Natural killer cell (primary cell): ENCODE data around the gene DHX57. TPM values are rescaled to one million over a fixed set of nuclear protein-coding genes. Genes with fewer than 3 reads are reported as not detected.

Source experiments
- ATAC-seq, 3 donors: fragments of 150-1000 bp in 2 of 3; fragments of 200-7000 bp in 1 of 3; cut with Tn5 transposase; 1 replicate in 1 of 3; 2 replicates in 2 of 3; pipeline ENCODE4 v1.10.0; 2021; ENCODE audit warnings: mild to moderate bottlenecking in 2 of 3, moderate library complexity in 2 of 3
- DNase-seq, 2 donors: peaks; one replicate each; pipeline versions ENCODE4 v3.0.0 to v3.0.0-alpha.2; 2013 to 2021; ENCODE audit warnings: mixed read lengths in 1 of 2
- H3K27ac ChIP-seq: one replicate; pipeline ENCODE4 v1.5.1; 2013; ENCODE audit warnings: mild to moderate bottlenecking, low read length
- H3K27me3 ChIP-seq: one replicate; pipeline ENCODE4 v1.6.1; 2013; ENCODE audit warnings: low read length; ENCODE audit not compliant: control insufficient read depth, insufficient read depth
- H3K36me3 ChIP-seq: one replicate; pipeline ENCODE4 v1.6.1; 2013; ENCODE audit warnings: low read length; ENCODE audit not compliant: control insufficient read depth, insufficient read depth
- H3K4me1 ChIP-seq: one replicate; pipeline ENCODE4 v1.6.1; 2013; ENCODE audit warnings: low read length; ENCODE audit not compliant: control insufficient read depth, insufficient read depth
- H3K4me3 ChIP-seq: one replicate; pipeline ENCODE4 v1.5.1; 2013; ENCODE audit warnings: low read length
- H3K9me3 ChIP-seq: one replicate; pipeline ENCODE4 v1.6.1; 2013; ENCODE audit warnings: low read length; ENCODE audit not compliant: control insufficient read depth, insufficient read depth
- H3K27ac Mint-ChIP-seq, 2 donors: one replicate each; pipeline ENCODE4 v1.8.0; 2022; ENCODE audit warnings: mild to moderate bottlenecking in 2 of 2, mixed read lengths in 2 of 2, moderate library complexity in 1 of 2
- H3K27me3 Mint-ChIP-seq, 2 donors: one replicate each; pipeline ENCODE4 v1.8.0; 2022; ENCODE audit warnings: low read depth in 2 of 2, mixed read lengths in 2 of 2
- H3K36me3 Mint-ChIP-seq: one replicate; pipeline ENCODE4 v1.8.0; 2022; ENCODE audit warnings: mixed read lengths
- H3K4me1 Mint-ChIP-seq, 2 donors: one replicate each; pipeline ENCODE4 v1.8.0; 2022; ENCODE audit warnings: mixed read lengths in 2 of 2
- H3K4me3 Mint-ChIP-seq: one replicate; pipeline ENCODE4 v1.8.0; 2022; ENCODE audit warnings: mild to moderate bottlenecking, moderate library complexity, mixed read lengths
- H3K9me3 Mint-ChIP-seq, 2 donors: one replicate each; pipeline ENCODE4 v1.8.0; 2022; ENCODE audit warnings: mixed read lengths in 2 of 2
- CTCF ChIP-seq: fragments of 200-600 bp; IDR thresholded peaks from one replicate; pipeline ENCODE4 v1.8.0; 2022; ENCODE audit warnings: antibody characterized with exemption
- WGBS: methylation state at CpG from one replicate; pipeline ENCODE4 v1.1.7; 2013; ENCODE audit warnings: missing lambda C conversion rate; ENCODE audit not compliant: insufficient coverage; 5-methylcytosine and 5-hydroxymethylcytosine counted together
- intact Hi-C: fragments of 100-400 bp; cut with micrococcal nuclease; formaldehyde crosslinking; loops from one replicate; pipeline ENCODE4 v1.14.2; 2022
- total RNA-seq, 4 donors: library from RNA; stranded (reverse); fragments of 120-200 nt in 1 of 4; gene quantifications; one replicate each; pipeline versions ENCODE4 v1.2.3 to v1.2.4, GENCODE V29; 2013 to 2022

Gene DHX57
- total RNA-seq, 3 donors from 2014 or later (not counting 1 experiment from before 2014, with no cell fraction given), result 12.8 to 21.9 (median 18.5) TPM

- ATAC-seq (no peak), DNase-seq (no peak)
- peaks cover 5% of the 10 kb centered on the region for H3K4me1 ChIP-seq
- no peaks in the 10 kb centered on the region for H3K27me3 ChIP-seq
- TF ChIP-seq CTCF, result no peak
- Mint-ChIP-seq H3K27ac (no peak overlapping the region), H3K4me3 (no peak overlapping the region), H3K27me3 (no peaks in the 10 kb centered on the region), H3K36me3 (peaks cover 20% of the 10 kb centered on the region), H3K9me3 (no peaks in the 10 kb centered on the region), H3K4me1 (no peaks in the 10 kb centered on the region)
- no peak overlapping the region for H3K4me3 ChIP-seq
- WGBS, result 93% methylated on average over 2 of the region's 2 CpGs
- intact Hi-C loops, result no loop called here
- no peak overlapping the region for H3K27ac ChIP-seq
- no peaks in the 10 kb centered on the region for H3K9me3 ChIP-seq
- peaks cover 20% of the 10 kb centered on the region for H3K36me3 ChIP-seq
Measured at GRCh38 chr2:38836791-38837190, 38.9 kb downstream of the DHX57 start.

GRCh38 chr2:38835990-38836389 is 39.7 kb downstream of the DHX57 start:
- H3K4me1 ChIP-seq, result peaks cover 5% of the 10 kb centered on the region
- no peak overlapping the region for H3K27ac Mint-ChIP-seq
- no peak overlapping the region for H3K4me3 Mint-ChIP-seq
- no peaks in the 10 kb centered on the region for H3K27me3 Mint-ChIP-seq
- DNase-seq, result no peak
- no peak overlapping the region for H3K27ac ChIP-seq
- ATAC-seq, result peak in 1 of 3 donors; percentile 32
- peaks cover 17% of the 10 kb centered on the region for H3K36me3 ChIP-seq
- H3K4me3 ChIP-seq, result no peak overlapping the region
- H3K27me3 ChIP-seq, result no peaks in the 10 kb centered on the region
- H3K9me3 ChIP-seq, result no peaks in the 10 kb centered on the region
- H3K36me3 Mint-ChIP-seq, result peaks cover 14% of the 10 kb centered on the region
- no peaks in the 10 kb centered on the region for H3K9me3 Mint-ChIP-seq
- intact Hi-C loops, result no loop called here
- no peak for TF ChIP-seq CTCF
- 71% methylated on average over 3 of the region's 3 CpGs for WGBS
- H3K4me1 Mint-ChIP-seq, result no peaks in the 10 kb centered on the region

DNA sequence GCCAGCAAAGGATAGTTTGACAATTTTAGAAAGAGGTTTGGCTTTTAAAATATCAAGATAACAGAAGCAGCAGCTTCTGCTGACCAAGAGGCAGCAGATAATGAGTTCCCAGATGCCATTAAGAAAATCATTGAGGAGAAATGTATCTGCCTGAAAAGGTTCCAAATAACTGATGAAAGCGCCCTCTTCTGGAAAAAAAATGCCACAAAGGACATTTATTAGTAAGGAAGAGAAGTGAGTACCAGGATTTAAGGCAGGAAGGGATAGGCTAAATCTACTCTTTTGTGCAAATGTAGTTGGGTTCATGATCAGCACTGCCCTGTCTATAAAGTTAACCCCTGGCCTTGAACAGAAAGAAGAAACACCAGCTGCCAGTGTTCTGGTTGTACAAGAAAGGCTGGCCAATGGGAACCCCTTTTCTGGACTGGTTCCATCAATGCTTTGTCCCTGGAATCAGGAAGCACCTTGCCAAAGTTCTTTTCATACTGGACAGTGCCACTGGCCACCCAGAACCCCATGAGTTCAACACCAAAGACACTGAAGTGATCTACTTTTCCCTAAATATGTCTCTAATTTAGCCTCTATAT is 40.6 kb downstream of the DHX57 start:
- Mint-ChIP-seq H3K27me3 (no peaks in the 10 kb centered on the region), H3K4me3 (no peak overlapping the region), H3K27ac (no peak overlapping the region), H3K4me1 (no peaks in the 10 kb centered on the region), H3K9me3 (no peaks in the 10 kb centered on the region), H3K36me3 (peaks cover 14% of the 10 kb centered on the region)
- peak in 1 of 2 donors; percentile 45 for DNase-seq
- Histone ChIP-seq H3K36me3 (peaks cover 17% of the 10 kb centered on the region), H3K27me3 (no peaks in the 10 kb centered on the region), H3K27ac (no peak overlapping the region), H3K9me3 (no peaks in the 10 kb centered on the region), H3K4me1 (peaks cover 5% of the 10 kb centered on the region), H3K4me3 (no peak overlapping the region)
- no peak for TF ChIP-seq CTCF
- 90% methylated on average over 1 of the region's 1 CpG for WGBS
- ATAC-seq, result no peak
- intact Hi-C loops, result no loop called here
